RWPE1 (cell line): ENCODE data around the gene CDK14.
A peak's percentile ranks its signal among the peaks of the same experiment; 100 is the strongest.

ENCODE experiments used
- CTCF ChIA-PET: fragments of 350-600 bp; sonication (Branson Sonifier 250); formaldehyde crosslinking; extraction: SDS; loops from one replicate; lab custom pipeline; 2021; lab: Yijun Ruan, JAX
- POLR2A ChIA-PET: fragments of 400-600 bp; formaldehyde crosslinking; extraction: SDS; loops from one replicate; lab custom pipeline; 2020; ENCODE audit warnings: antibody characterized with exemption; ENCODE audit not compliant: low non-redundant PET; lab: Yijun Ruan, JAX
- DNase-seq: peaks from one replicate; pipeline ENCODE4 v3.0.0; 2012; ENCODE audit warnings: low spot score
- H3K27ac ChIP-seq: fragments of 450-650 bp; 2 replicates; pipeline ENCODE4 v1.5.1; 2017
- CTCF ChIP-seq: fragments of 450-650 bp; conservative IDR thresholded peaks from 2 replicates; pipeline ENCODE4 v1.5.1; 2017; ENCODE audit warnings: low read depth, mild to moderate bottlenecking

CDK14 gene

GRCh38 chr7:91034459-91035368 lies 438.6 kb downstream of the CDK14 start:
- H3K27ac ChIP-seq: no peak overlapping the region
- POLR2A ChIA-PET: no interaction called here
- DNase-seq: peak; percentile 7

GRCh38 chr7:91039033-91039432 lies 442.9 kb downstream of the CDK14 start:
- no peak for DNase-seq
- no peak for TF ChIP-seq CTCF
- H3K27ac ChIP-seq: no peak overlapping the region
- POLR2A ChIA-PET: no interaction called here
- CTCF ChIA-PET: no interaction called here

More at GRCh38 chr7:91034459-91035368, 438.6 kb downstream of the CDK14 start:
- CTCF ChIA-PET: interaction anchor here (0.5 to 1.4 kb wide), 6 partner anchors 11 to 807 kb away, joined by 3 to 6 read pairs (median 4); no protein-coding TSS in a partner anchor
- peak; percentile 64 for TF ChIP-seq CTCF

- POLR2A ChIA-PET: no interaction called here
- no peak overlapping the region for H3K27ac ChIP-seq
- CTCF ChIA-PET: interaction anchor here (0.6 to 0.7 kb wide), 2 partner anchors 122 to 625 kb away, joined by 3 read pairs; no protein-coding TSS in a partner anchor
- DNase-seq: no peak
- TF ChIP-seq CTCF: no peak
Measured at GRCh38 chr7:91041141-91041540, 445.0 kb downstream of the CDK14 start.

- ChIA-PET POLR2A (no interaction called here), CTCF (no interaction called here)
- DNase-seq: no peak
- H3K27ac ChIP-seq: no peak overlapping the region
- no peak for TF ChIP-seq CTCF
Measured at GRCh38 chr7:91041901-91042484, 445.9 kb downstream of the CDK14 start.

GRCh38 chr7:91043186-91043585 lies 447.1 kb downstream of the CDK14 start:
- H3K27ac ChIP-seq: no peak overlapping the region
- ChIA-PET CTCF (no interaction called here), POLR2A (no interaction called here)
- no peak for DNase-seq
- TF ChIP-seq CTCF: no peak

- POLR2A ChIA-PET: no interaction called here
- no peak overlapping the region for H3K27ac ChIP-seq
- TF ChIP-seq CTCF: no peak
- CTCF ChIA-PET: no interaction called here
- no peak for DNase-seq
Measured at GRCh38 chr7:91043924-91044645, 448.0 kb downstream of the CDK14 start.
